ENCODE measurements around the gene FAM9C.
"Not testable (repeated sequence)": the region's sequence is repeated elsewhere in the genome, so short reads cannot be mapped to it uniquely, and the experiment has no call there.

The FAM9C gene

GRCh38 chrX:13076176-13076961, 31.9 kb upstream of the FAM9C start:
- no peak for DNase-seq

- DNase-seq = no peak
These were observed 30.2 kb upstream of the FAM9C start for GRCh38 chrX:13074297-13075262.

- no peak for DNase-seq
These were observed 25.5 kb upstream of the FAM9C start for GRCh38 chrX:13069771-13070416.

- DNase-seq = no peak
These were observed 24.2 kb upstream of the FAM9C start for GRCh38 chrX:13068651-13069050.

- no peak for DNase-seq
These were observed 23.4 kb upstream of the FAM9C start for GRCh38 chrX:13067773-13068172.

GRCh38 chrX:13066391-13066790, 22.0 kb upstream of the FAM9C start:
- DNase-seq = no peak

- no peak for DNase-seq
These were observed 20.3 kb upstream of the FAM9C start for GRCh38 chrX:13064599-13065143.

GRCh38 chrX:13063124-13063523, 18.7 kb upstream of the FAM9C start:
- not testable (repeated sequence) for DNase-seq

GRCh38 chrX:13062331-13062730, 17.9 kb upstream of the FAM9C start:
- DNase-seq = not testable (repeated sequence)

GRCh38 chrX:13061215-13061708, 16.8 kb upstream of the FAM9C start:
- not testable (repeated sequence) for DNase-seq

- DNase-seq = no peak
These were observed 15.4 kb upstream of the FAM9C start for GRCh38 chrX:13059637-13060499.

- no peak for DNase-seq
These were observed 11.1 kb upstream of the FAM9C start for GRCh38 chrX:13055486-13055885.

- DNase-seq = no peak
These were observed 8.8 kb upstream of the FAM9C start for GRCh38 chrX:13053171-13053570.

GRCh38 chrX:13051529-13052172, 7.2 kb upstream of the FAM9C start:
- no peak for DNase-seq

- DNase-seq = no peak
These were observed 6.7 kb upstream of the FAM9C start for GRCh38 chrX:13051167-13051528.

GRCh38 chrX:13050151-13050550, 5.7 kb upstream of the FAM9C start:
- DNase-seq = no peak

- no peak for DNase-seq
These were observed 3.9 kb upstream of the FAM9C start for GRCh38 chrX:13048280-13048679.

GRCh38 chrX:13047759-13048158, 3.3 kb upstream of the FAM9C start:
- DNase-seq = no peak

GRCh38 chrX:13046141-13046855, 1.9 kb upstream of the FAM9C start:
- no peak for DNase-seq

- DNase-seq = no peak
These were observed 482 bp downstream of the FAM9C start for GRCh38 chrX:13043938-13044337.

- DNase-seq = no peak
These were observed 1.3 kb downstream of the FAM9C start for GRCh38 chrX:13043138-13043537.

Measured in GOT3 (cell line).